ENCODE data around the gene ALG12. TPM values are rescaled to one million over a fixed set of nuclear protein-coding genes. Genes with fewer than 3 reads are reported as not detected.
A peak's percentile ranks its signal among the peaks of the same experiment; 100 is the strongest.

The ALG12 gene
- total and polyA plus RNA-seq, 2 of the 8 experiments (the other 6 are each of a cell fraction or from before 2014, with no cell fraction given), result 13.4 to 22.5 TPM

GRCh38 chr22:49858827-49859226 lies 59.4 kb downstream of the ALG12 start:
- 90% methylated on average over 13 of the region's 14 CpGs; no CpG with 5 or more reads in 1 of the 2 experiments for WGBS, 2 experiments (ENCODE audit: extremely low coverage in 1 of 2, insufficient coverage in 1 of 2, insufficient read length in 1 of 2, insufficient replicate concordance in 2 of 2, low coverage in 1 of 2, low lambda C conversion rate in 2 of 2, missing lambda C conversion rate in 1 of 2)
- H3K79me2 ChIP-seq (ENCODE audit: control insufficient read depth in 1 of 2, insufficient read depth in 2 of 2, low read length in 2 of 2), result peaks cover 11 to 88% of the 10 kb centered on the region in 2 experiments; a peak in 3 of 4 replicates
- H4K5ac ChIP-seq (ENCODE audit: insufficient read length, low read depth, low read length), result no peak overlapping the region
- no peak overlapping the region for H2BK12ac ChIP-seq (ENCODE audit: low read depth, low read length)
- ChIA-PET POLR2A (ENCODE audit: partially characterized antibody) (no interaction called here), CTCF (ENCODE audit: partially characterized antibody) (no interaction called here)
- no peak overlapping the region for H3K4ac ChIP-seq (replicated peaks; ENCODE audit: insufficient read length, low read depth, low read length)
- no peak overlapping the region for H3K4me2 ChIP-seq (ENCODE audit: insufficient read depth in 1 of 2, low read depth in 2 of 2, low read length in 2 of 2)
- H3K4me1 ChIP-seq (replicated peaks in 1 of 4; ENCODE audit: control insufficient read depth in 3 of 4, insufficient read depth in 4 of 4, low read length in 3 of 4), result peaks cover 0 to 6% (median 5%) of the 10 kb centered on the region in 4 experiments; a peak in 5 of 7 replicates
- H3K36me3 ChIP-seq (ENCODE audit: control insufficient read depth in 2 of 4, insufficient read depth in 4 of 4, low read length in 3 of 4), result no peaks in the 10 kb centered on the region
- no peak overlapping the region for H2AK5ac ChIP-seq (ENCODE audit: low read depth, low read length)
- no peak overlapping the region for H2BK120ac ChIP-seq (replicated peaks; ENCODE audit: low read depth, low read length)
- no peak overlapping the region for H4K8ac ChIP-seq (ENCODE audit: extremely low read depth, insufficient read depth, low read length)
- peaks cover 3% of the 10 kb centered on the region; the same call in 1 of the 2 replicates for H3K23me2 ChIP-seq (ENCODE audit: low read depth, low read length)
- no peak overlapping the region for H3K9ac ChIP-seq (replicated peaks in 1 of 4; ENCODE audit: extremely low read depth in 1 of 4, low read depth in 3 of 4, low read length in 3 of 4)
- H3K4me3 ChIP-seq (ENCODE audit: extremely low read depth in 1 of 4, insufficient read depth in 2 of 4, low read depth in 3 of 4, low read length in 4 of 4), result no peak overlapping the region
- H3K23ac ChIP-seq (ENCODE audit: insufficient read length), result no peak overlapping the region
- H3K14ac ChIP-seq (ENCODE audit: insufficient read length), result no peak overlapping the region
- no peak for TF ChIP-seq CBX5 (IDR thresholded peaks at IDR 0.05; ENCODE audit: low read depth, low read length)
- TF ChIP-seq CTBP2 (IDR thresholded peaks at IDR 0.05; ENCODE audit: borderline replicate concordance, insufficient read depth, insufficient read length, low read length), result no peak
- no peak for TF ChIP-seq TEAD4 (IDR thresholded peaks at IDR 0.05; ENCODE audit: low read depth, low read length)
- TF ChIP-seq TCF12 (IDR thresholded peaks at IDR 0.05; ENCODE audit: low read depth, low read length), result no peak
- no peak overlapping the region for H2BK15ac ChIP-seq (ENCODE audit: low read length)
- no peak overlapping the region for H3K56ac ChIP-seq (replicated peaks; ENCODE audit: insufficient read length, low read depth, low read length)
- FAIRE-seq, result no peak
- H2BK5ac ChIP-seq (ENCODE audit: low read depth, low read length), result peak overlapping the region; percentile 44; the same call in 1 of the 2 replicates
- DNase-seq (ENCODE audit: low read depth in 1 of 2, low spot score in 2 of 2), result no peak
- no peak overlapping the region for H3K27ac ChIP-seq (ENCODE audit: low read depth, low read length)
- H4K20me1 ChIP-seq (replicated peaks in 1 of 2; ENCODE audit: control insufficient read depth in 1 of 2, insufficient read depth in 2 of 2, low read length in 2 of 2), result peaks cover 21 to 32% of the 10 kb centered on the region in 2 experiments
- H3K79me1 ChIP-seq (ENCODE audit: low read depth, low read length), result peaks cover 26% of the 10 kb centered on the region
- no peak overlapping the region for H3K18ac ChIP-seq (ENCODE audit: extremely low read depth, low read length)
- no peak overlapping the region for H2BK20ac ChIP-seq (ENCODE audit: low read length)
- H4K91ac ChIP-seq (replicated peaks; ENCODE audit: insufficient read length, low read length), result no peak overlapping the region
- no peak overlapping the region for H2AFZ ChIP-seq (ENCODE audit: low read length)
- H3K9me3 ChIP-seq (ENCODE audit: insufficient read depth in 2 of 2, low read depth in 1 of 2, low read length in 1 of 2), result no peaks in the 10 kb centered on the region
- no peaks in the 10 kb centered on the region for H3K27me3 ChIP-seq (replicated peaks in 1 of 4; ENCODE audit: control insufficient read depth in 3 of 4, extremely low read depth in 1 of 4, insufficient read depth in 3 of 4, low read length in 3 of 4)

All from H1 (cell line).